Endothelial cell of umbilical vein (primary cell): ENCODE data around the gene MMP19. TPM values are rescaled to one million over a fixed set of nuclear protein-coding genes. Genes with fewer than 3 reads are reported as not detected.

Source experiments
- BruUV-seq: library from RNA; stranded (reverse); fragments of 400-500 nt; replicated peaks from 2 replicates; lab custom pipeline; 2021; lab: Mats Ljungman, UMichigan
- CTCF ChIA-PET: fragments of 300-600, 350-600 bp; sonication (Branson Sonifier 250); formaldehyde crosslinking; loops from one replicate; lab custom pipeline; 2021; ENCODE audit warnings: antibody characterized with exemption, inconsistent platforms; lab: Charles Lee
- POLR2A ChIA-PET: fragments of 300-600, 350-600 bp; sonication (Branson Sonifier 250); formaldehyde crosslinking; loops from one replicate; lab custom pipeline; 2021; ENCODE audit warnings: antibody characterized with exemption, inconsistent platforms; lab: Charles Lee
- DNase-seq: peaks from one replicate; pipeline ENCODE4 v3.0.0-alpha.2; 2011; ENCODE audit warnings: low read depth, low spot score
- FAIRE-seq: peaks from 2 replicates; lab custom pipeline; 2011; peaks lifted over from hg19 to GRCh38; lab: Jason Lieb, UNC
- H2AFZ ChIP-seq: 2 replicates; pipeline ENCODE4 v1.6.0; 2012; ENCODE audit warnings: low read depth, low read length, control low read depth, inconsistent platforms
- H3K27ac ChIP-seq: 2 replicates; pipeline ENCODE4 v1.5.1; 2011; ENCODE audit warnings: low read depth, mild to moderate bottlenecking, control low read depth, low read length, moderate library complexity; ENCODE audit not compliant: insufficient read depth
- H3K27me3 ChIP-seq, 2 experiments: 2 replicates each; pipeline versions ENCODE4 v1.6.0 to v1.6.1; 2011; ENCODE audit warnings: low read length in 2 of 2, mixed read lengths in 1 of 2; ENCODE audit not compliant: control insufficient read depth in 2 of 2, insufficient read depth in 2 of 2
- H3K36me3 ChIP-seq, 2 experiments: 2 replicates in 1 of 2; 3 replicates in 1 of 2; pipeline ENCODE4 v1.5.1; 2011; ENCODE audit warnings: low read length in 2 of 2, mild to moderate bottlenecking in 1 of 2, moderate library complexity in 1 of 2; ENCODE audit not compliant: control insufficient read depth in 2 of 2, insufficient read depth in 2 of 2; ENCODE audit errors: extremely low read depth in 1 of 2
- H3K4me1 ChIP-seq: 3 replicates; pipeline ENCODE4 v1.5.1; 2011; ENCODE audit warnings: mild to moderate bottlenecking, low read length; ENCODE audit not compliant: control insufficient read depth, insufficient read depth; ENCODE audit errors: extremely low read depth
- H3K4me2 ChIP-seq: 2 replicates; pipeline ENCODE4 v1.6.1; 2011; ENCODE audit warnings: low read length, control low read depth, mixed read lengths; ENCODE audit not compliant: insufficient read depth
- H3K4me3 ChIP-seq, 3 experiments: fragments of 200-600 bp in 1 of 3; sonication (generic), shearing (Covaris generic) in 1 of 3; replicated peaks in 1 of 3; 2 replicates each; pipeline ENCODE4 v1.5.1; 2011 to 2016; ENCODE audit warnings: control low read depth in 3 of 3, low read length in 3 of 3, mild to moderate bottlenecking in 2 of 3, inconsistent platforms in 1 of 3, low read depth in 1 of 3, moderate library complexity in 1 of 3; ENCODE audit not compliant: insufficient read depth in 1 of 3
- H3K79me2 ChIP-seq: 2 replicates; pipeline ENCODE4 v1.6.0; 2012; ENCODE audit warnings: low read length, inconsistent platforms; ENCODE audit not compliant: control insufficient read depth, insufficient read depth
- H3K9ac ChIP-seq: replicated peaks from 2 replicates; pipeline ENCODE3; 2011; ENCODE audit warnings: low read length, control low read depth; ENCODE audit not compliant: insufficient read depth; ENCODE audit errors: extremely low read depth
- H3K9me1 ChIP-seq: replicated peaks from 3 replicates; pipeline ENCODE4 v1.6.0; 2011; ENCODE audit warnings: mild to moderate bottlenecking, low read length; ENCODE audit not compliant: control insufficient read depth, insufficient read depth; ENCODE audit errors: extremely low read depth
- H3K9me3 ChIP-seq: replicated peaks from 2 replicates; pipeline ENCODE4 v1.5.1; 2012; ENCODE audit warnings: low read length, inconsistent platforms; ENCODE audit not compliant: control insufficient read depth, insufficient read depth
- H4K20me1 ChIP-seq: replicated peaks from 2 replicates; pipeline ENCODE3; 2011; ENCODE audit warnings: mild to moderate bottlenecking, low read length; ENCODE audit not compliant: control insufficient read depth, insufficient read depth; ENCODE audit errors: extremely low read depth
- EZH2 ChIP-seq: IDR thresholded peaks from 2 replicates; pipeline ENCODE4 v1.6.1; 2012; ENCODE audit warnings: borderline replicate concordance, low read depth, mild to moderate bottlenecking, moderate library complexity, low read length, inconsistent platforms; ENCODE audit not compliant: severe bottlenecking
- FOS ChIP-seq: IDR thresholded peaks from 2 replicates; pipeline ENCODE4 v1.6.1; 2011; ENCODE audit warnings: mild to moderate bottlenecking, low read length, moderate library complexity, borderline replicate concordance; ENCODE audit not compliant: insufficient read depth
- GATA2 ChIP-seq: IDR thresholded peaks from 2 replicates; pipeline ENCODE4 v1.7.0; 2011; ENCODE audit warnings: low read depth, mild to moderate bottlenecking, moderate library complexity, mixed read lengths, low read length; ENCODE audit not compliant: insufficient read length, insufficient read depth
- JUN ChIP-seq: IDR thresholded peaks from 2 replicates; pipeline ENCODE4 v1.6.1; 2011; ENCODE audit warnings: borderline replicate concordance, low read depth; ENCODE audit not compliant: insufficient read length, insufficient read depth
- MYC ChIP-seq: IDR thresholded peaks from one replicate; pipeline ENCODE4 v1.6.1; 2011; ENCODE audit warnings: mild to moderate bottlenecking, low read depth, low read length
- POLR2A ChIP-seq: IDR thresholded peaks from 2 replicates; pipeline ENCODE4 v1.6.1; 2012; ENCODE audit warnings: low read depth, mild to moderate bottlenecking, control low read depth, low read length
- POLR2AphosphoS5 ChIP-seq: IDR thresholded peaks from 2 replicates; pipeline ENCODE4 v1.6.1; 2012; ENCODE audit warnings: low read depth, mild to moderate bottlenecking, control low read depth, low read length, moderate library complexity; ENCODE audit not compliant: insufficient read depth
- dilution Hi-C: fragments of 300-500 bp; cut with MboI; formaldehyde crosslinking; loops from one replicate; pipeline ENCODE4 v1.15.0; 2019; ENCODE audit warnings: low sequenced_read_pairs; ENCODE audit not compliant: extremely low pct_ligation_motif_present
- intact Hi-C: fragments of 100-400 bp; cut with micrococcal nuclease; formaldehyde crosslinking; loops from one replicate; pipeline ENCODE4 v1.10.0; 2022
- polyA plus RNA-seq, 4 experiments: library from polyadenylated mRNA; depleted of rRNA in 3 of 4; stranded (reverse) in 3 of 4; unstranded in 1 of 4; fragments of >200 nt; gene quantifications; 2 replicates each; pipeline versions ENCODE4 v1.2.1 to v1.2.3, GENCODE V29; 2011 to 2012; ENCODE audit warnings: missing spikeins in 1 of 4
- total RNA-seq: library from RNA; stranded (reverse); gene quantifications from 2 replicates; pipeline ENCODE4 v1.2.3, GENCODE V29; 2021
- TF ChIP-seq, protein P1 (sequence below), 2 donors: IDR thresholded peaks; 1 replicate in 1 of 2; 2 replicates in 1 of 2; pipeline ENCODE4 v1.5.1; 2011; ENCODE audit warnings: low read length in 2 of 2, mild to moderate bottlenecking in 2 of 2, moderate library complexity in 2 of 2, control low read depth in 1 of 2, inconsistent platforms in 1 of 2, low read depth in 1 of 2; ENCODE audit not compliant: insufficient read depth in 1 of 2; ENCODE audit errors: extremely low read depth in 1 of 2
- TF ChIP-seq, protein P2 (sequence below): IDR thresholded peaks from 2 replicates; pipeline ENCODE4 v1.6.1; 2011; ENCODE audit not compliant: insufficient read depth, insufficient read length

Gene MMP19
- total and polyA plus RNA-seq, 2 donors (not counting 3 experiments of a cell fraction or from before 2014, with no cell fraction given) = 0.31 to 1.6 TPM

DNA sequence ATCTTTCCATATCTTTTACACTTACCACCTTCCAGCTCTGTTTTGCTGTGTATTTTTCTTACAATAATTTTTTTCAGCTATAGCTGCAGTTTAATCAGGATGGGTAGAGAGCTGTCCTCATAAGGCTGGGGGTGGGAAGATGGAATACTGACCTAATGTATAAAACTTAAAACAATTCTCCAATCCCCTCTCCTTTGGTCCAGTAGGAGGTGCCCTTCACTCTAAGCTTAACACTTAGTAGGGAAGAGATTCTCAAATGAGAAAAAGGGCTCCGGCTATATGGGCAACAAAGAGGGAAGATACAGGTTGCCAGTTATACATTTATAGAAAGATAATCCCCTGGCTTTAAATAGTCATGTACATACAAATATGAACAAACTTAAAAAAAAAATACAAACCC, 22.1 kb downstream of the MMP19 start:
- FAIRE-seq (no peak), DNase-seq (no peak)
- Histone ChIP-seq H3K79me2 (peaks cover 40% of the 10 kb centered on the region), H3K9me1 (no peaks in the 10 kb centered on the region), H3K4me1 (peaks cover 15% of the 10 kb centered on the region), H3K9me3 (no peaks in the 10 kb centered on the region), H3K9ac (no peak overlapping the region), H3K4me3 (no peak overlapping the region), H3K27ac (no peak overlapping the region), H3K4me2 (no peak overlapping the region), H2AFZ (no peak overlapping the region), H3K27me3 (no peaks in the 10 kb centered on the region), H4K20me1 (no peaks in the 10 kb centered on the region), H3K36me3 (peaks cover 14 to 21% of the 10 kb centered on the region in 2 experiments)
- ChIA-PET CTCF (interaction anchor here (1.0 to 5.8 kb wide), 4 partner anchors 9 to 119 kb away, joined by 4 to 38 read pairs (median 18); partner anchors contain the start of genes DGKA and DNAJC14), POLR2A (interaction anchor here (1.9 kb wide), 1 partner anchor 9 kb away, joined by 5 read pairs; the partner anchor contains the start of gene DNAJC14)
- intact Hi-C loops (loop anchor here (1.0 kb wide), 1 partner anchor 120 kb away; no protein-coding TSS in a partner anchor), dilution Hi-C loops (no loop called here)
- TF ChIP-seq, protein P1, sequence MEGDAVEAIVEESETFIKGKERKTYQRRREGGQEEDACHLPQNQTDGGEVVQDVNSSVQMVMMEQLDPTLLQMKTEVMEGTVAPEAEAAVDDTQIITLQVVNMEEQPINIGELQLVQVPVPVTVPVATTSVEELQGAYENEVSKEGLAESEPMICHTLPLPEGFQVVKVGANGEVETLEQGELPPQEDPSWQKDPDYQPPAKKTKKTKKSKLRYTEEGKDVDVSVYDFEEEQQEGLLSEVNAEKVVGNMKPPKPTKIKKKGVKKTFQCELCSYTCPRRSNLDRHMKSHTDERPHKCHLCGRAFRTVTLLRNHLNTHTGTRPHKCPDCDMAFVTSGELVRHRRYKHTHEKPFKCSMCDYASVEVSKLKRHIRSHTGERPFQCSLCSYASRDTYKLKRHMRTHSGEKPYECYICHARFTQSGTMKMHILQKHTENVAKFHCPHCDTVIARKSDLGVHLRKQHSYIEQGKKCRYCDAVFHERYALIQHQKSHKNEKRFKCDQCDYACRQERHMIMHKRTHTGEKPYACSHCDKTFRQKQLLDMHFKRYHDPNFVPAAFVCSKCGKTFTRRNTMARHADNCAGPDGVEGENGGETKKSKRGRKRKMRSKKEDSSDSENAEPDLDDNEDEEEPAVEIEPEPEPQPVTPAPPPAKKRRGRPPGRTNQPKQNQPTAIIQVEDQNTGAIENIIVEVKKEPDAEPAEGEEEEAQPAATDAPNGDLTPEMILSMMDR (IDR thresholded peaks at IDR 0.05; ENCODE audit: extremely low read depth in 1 of 2, insufficient read depth in 1 of 2, low read depth in 1 of 2, low read length in 2 of 2) = peak; percentile 15 to 16
- no peak for TF ChIP-seq FOS
- BruUV-seq = no TSS peak

DNA sequence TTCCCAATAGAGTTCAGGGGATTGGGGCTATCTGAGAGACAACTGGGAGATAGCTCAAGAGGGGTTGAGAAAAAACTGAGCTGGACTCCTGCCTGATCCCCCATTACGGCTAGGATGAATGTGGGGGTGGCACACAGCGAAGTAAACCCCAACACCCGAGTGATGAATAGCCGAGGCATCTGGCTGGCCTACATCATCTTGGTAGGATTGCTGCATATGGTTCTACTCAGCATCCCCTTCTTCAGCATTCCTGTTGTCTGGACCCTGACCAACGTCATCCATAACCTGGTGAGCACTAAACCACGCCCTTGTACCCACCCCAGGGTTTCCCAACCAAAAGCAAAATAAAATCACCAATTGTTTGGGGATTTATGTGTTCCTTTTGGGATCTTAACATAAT, 23.9 kb downstream of the MMP19 start:
- Histone ChIP-seq H3K4me3 (peak overlapping the region in 1 of 3 experiments; percentile 82), H4K20me1 (no peaks in the 10 kb centered on the region), H3K27me3 (no peaks in the 10 kb centered on the region), H3K4me1 (peaks cover 16% of the 10 kb centered on the region), H3K4me2 (peak overlapping the region; percentile 70), H3K9ac (peak overlapping the region; percentile 66), H2AFZ (no peak overlapping the region), H3K9me3 (no peaks in the 10 kb centered on the region), H3K79me2 (peaks cover 51% of the 10 kb centered on the region), H3K27ac (no peak overlapping the region), H3K36me3 (peaks cover 14 to 21% of the 10 kb centered on the region in 2 experiments), H3K9me1 (no peaks in the 10 kb centered on the region)
- dilution Hi-C loops (no loop called here), intact Hi-C loops (loop anchor here (1.0 to 5.0 kb wide), 2 partner anchors 10 to 82 kb away; partner anchors contain the start of gene DNAJC14)
- CTCF ChIA-PET = interaction anchor here (0.6 to 5.8 kb wide), 8 partner anchors 11 to 170 kb away, joined by 3 to 38 read pairs (median 12); partner anchors contain the start of genes DGKA, DNAJC14 and PYM1
- POLR2A ChIA-PET = interaction anchor here (0.8 to 1.8 kb wide), 2 partner anchors 11 to 29 kb away, joined by 7 to 40 read pairs; partner anchors contain the start of gene DNAJC14
- no peak for DNase-seq
- no TSS peak for BruUV-seq
- FAIRE-seq = no peak
- TF ChIP-seq EZH2 (no peak), JUN (no peak), POLR2A (no peak), MYC (no peak), FOS (no peak), GATA2 (no peak), POLR2AphosphoS5 (no peak)
- TF ChIP-seq, protein P1 (IDR thresholded peaks at IDR 0.05; ENCODE audit: extremely low read depth in 1 of 2, insufficient read depth in 1 of 2, low read depth in 1 of 2, low read length in 2 of 2) = no peak
- TF ChIP-seq, protein P2, sequence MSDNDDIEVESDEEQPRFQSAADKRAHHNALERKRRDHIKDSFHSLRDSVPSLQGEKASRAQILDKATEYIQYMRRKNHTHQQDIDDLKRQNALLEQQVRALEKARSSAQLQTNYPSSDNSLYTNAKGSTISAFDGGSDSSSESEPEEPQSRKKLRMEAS = no peak
